ENCODE results near the gene EDA.

EDA gene

GRCh38 chrX:70084592-70085240, 468.8 kb downstream of the EDA start:
- no peak for DNase-seq

GRCh38 chrX:70087857-70088630, 472.1 kb downstream of the EDA start:
- no peak for DNase-seq

DNA sequence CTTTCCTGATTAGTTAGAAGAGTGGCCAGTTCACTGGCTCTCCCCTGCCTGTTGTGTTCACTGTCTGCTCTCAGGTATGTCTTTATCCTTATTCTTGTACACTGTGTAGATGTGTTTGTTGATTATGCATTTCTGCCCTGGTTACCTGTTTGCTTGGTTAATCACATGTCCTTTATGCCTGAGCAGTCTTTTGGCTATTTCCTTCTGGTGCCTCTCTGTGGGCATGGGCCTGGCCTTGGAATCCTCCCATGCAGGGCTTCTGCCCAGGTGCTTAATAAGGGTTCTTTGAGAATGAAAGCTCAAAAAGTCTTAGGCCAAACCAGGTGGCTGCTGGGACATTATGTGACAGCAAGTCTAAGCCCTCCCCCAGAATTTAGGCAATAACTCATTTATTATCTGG, 472.8 kb downstream of the EDA start:
- no peak for DNase-seq
